HG03066 (cell line): ENCODE data around the gene SKI.

Source experiments
- ATAC-seq: cut with Tn5 transposase; IDR thresholded peaks from one replicate; pipeline ENCODE4 v1.9.1; 2021; ENCODE audit warnings: low read depth; ENCODE audit not compliant: unreplicated experiment

SKI gene

GRCh38 chr1:2302292-2302925 lies 74.3 kb downstream of the SKI start:
- ATAC-seq = no peak

GRCh38 chr1:2303016-2303775 lies 75.1 kb downstream of the SKI start:
- ATAC-seq = no peak

- no peak for ATAC-seq
Measured at GRCh38 chr1:2303781-2304180, 75.7 kb downstream of the SKI start.

GRCh38 chr1:2304282-2304681 lies 76.2 kb downstream of the SKI start:
- no peak for ATAC-seq

GRCh38 chr1:2304921-2305681 lies 77.0 kb downstream of the SKI start:
- ATAC-seq = no peak

GRCh38 chr1:2306151-2306978 lies 78.2 kb downstream of the SKI start:
- ATAC-seq = no peak

GRCh38 chr1:2307064-2307605 lies 79.0 kb downstream of the SKI start:
- no peak for ATAC-seq

GRCh38 chr1:2307972-2308371 lies 79.9 kb downstream of the SKI start:
- no peak for ATAC-seq

GRCh38 chr1:2308844-2309243 lies 80.7 kb downstream of the SKI start:
- no peak for ATAC-seq

- ATAC-seq = no peak
Measured at GRCh38 chr1:2310332-2311183, 82.4 kb downstream of the SKI start.

GRCh38 chr1:2311184-2312032 lies 83.3 kb downstream of the SKI start:
- ATAC-seq = no peak

GRCh38 chr1:2312160-2312514 lies 84.0 kb downstream of the SKI start:
- no peak for ATAC-seq

- ATAC-seq = no peak
Measured at GRCh38 chr1:2312515-2313301, 84.6 kb downstream of the SKI start.

- ATAC-seq = no peak
Measured at GRCh38 chr1:2313651-2314261, 85.6 kb downstream of the SKI start.

- no peak for ATAC-seq
Measured at GRCh38 chr1:2314273-2314802, 86.2 kb downstream of the SKI start.

- no peak for ATAC-seq
Measured at GRCh38 chr1:2314803-2315673, 86.9 kb downstream of the SKI start.
